Measurements from ENCODE around the gene RND2. TPM values are rescaled to one million over a fixed set of nuclear protein-coding genes. Genes with fewer than 3 reads are reported as not detected.

The RND2 gene
- total and polyA plus RNA-seq, 2 of the 13 experiments (the other 11 are each of a cell fraction or from before 2014, with no cell fraction given), result 0.05 to 0.11 TPM

DNA sequence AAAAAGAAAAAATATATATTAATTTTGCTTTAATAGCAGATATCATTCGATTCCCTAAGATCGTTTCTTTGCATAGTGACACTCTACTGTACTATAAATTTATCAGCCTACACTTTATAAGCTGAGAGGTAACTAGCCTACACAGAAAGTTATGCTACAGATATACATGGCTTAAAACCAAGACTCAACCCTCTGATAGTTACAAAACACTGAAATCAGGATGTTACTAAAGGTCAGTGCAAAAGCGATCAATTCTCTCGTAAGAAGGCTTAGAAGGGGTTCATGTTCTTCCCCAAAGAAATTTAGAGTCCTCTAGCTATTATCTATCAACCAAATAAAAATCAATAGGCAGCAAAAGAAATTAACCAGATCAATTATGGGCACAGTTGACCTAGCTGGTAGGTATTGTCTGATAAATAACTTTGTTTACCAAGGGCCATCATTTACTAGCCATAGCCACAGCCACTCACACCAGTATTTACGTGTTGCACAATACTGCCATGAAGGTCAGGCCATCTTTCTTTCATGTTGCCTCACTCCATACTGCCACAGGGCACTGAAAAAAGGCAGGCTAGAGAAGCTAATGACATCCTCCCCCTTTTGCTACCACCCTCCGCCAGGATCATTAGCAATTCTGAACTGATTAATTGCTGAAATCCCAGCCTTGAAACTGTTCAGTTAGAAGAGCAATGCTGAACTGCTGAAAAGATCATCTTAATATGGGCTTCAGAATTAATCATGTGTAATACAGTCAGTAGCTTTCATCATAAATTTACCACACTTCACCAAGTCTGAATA, 43.7 kb downstream of the RND2 start (continued):
- TF ChIP-seq ZNF251 (CRISPR knock-in tag; IDR thresholded peaks at IDR 0.05), result no peak
- peak; percentile 95 for TF ChIP-seq ZNF614 (CRISPR knock-in tag; IDR thresholded peaks at IDR 0.05; ENCODE audit: borderline replicate concordance)
- no peak for TF ChIP-seq ZNF709 (CRISPR knock-in tag; IDR thresholded peaks at IDR 0.05)
- TF ChIP-seq NONO (IDR thresholded peaks at IDR 0.05), result no peak
- TF ChIP-seq NONO (CRISPR knock-in tag; conservative IDR thresholded peaks at IDR 0.05), result peak; percentile 93
- peak; percentile 35; the same call in 1 of the 2 replicates for TF ChIP-seq ZNF629 (CRISPR knock-in tag; conservative IDR thresholded peaks at IDR 0.05)
- no peak for TF ChIP-seq FOSL1 (CRISPR knock-in tag; IDR thresholded peaks at IDR 0.05; ENCODE audit: borderline replicate concordance)
- no peak for TF ChIP-seq SMARCE1 (IDR thresholded peaks at IDR 0.05; ENCODE audit: borderline replicate concordance)
- no peak for TF ChIP-seq DDIT3 (CRISPR knock-in tag; IDR thresholded peaks at IDR 0.05)
- no peak for TF ChIP-seq RBM22 (optimal IDR thresholded peaks at IDR 0.05; ENCODE audit: low read length)
- TF ChIP-seq, protein P1, sequence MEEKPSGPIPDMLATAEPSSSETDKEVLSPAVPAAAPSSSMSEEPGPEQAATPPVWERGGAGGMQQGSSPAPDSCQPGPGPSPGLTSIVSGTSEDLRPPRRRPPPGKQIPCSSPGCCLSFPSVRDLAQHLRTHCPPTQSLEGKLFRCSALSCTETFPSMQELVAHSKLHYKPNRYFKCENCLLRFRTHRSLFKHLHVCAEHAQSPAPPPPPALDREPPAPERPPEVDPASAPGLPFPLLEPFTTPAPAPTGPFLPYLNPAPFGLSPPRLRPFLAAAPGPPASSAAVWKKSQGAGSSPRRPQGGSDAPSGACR (CRISPR knock-in tag; IDR thresholded peaks at IDR 0.05), result peak; percentile 95
- no peak for TF ChIP-seq CBX2 (IDR thresholded peaks at IDR 0.05; ENCODE audit: low read depth, low read length)
- TF ChIP-seq CBX2 (CRISPR knock-in tag; IDR thresholded peaks at IDR 0.05; ENCODE audit: low read depth), result no peak
- TF ChIP-seq ZSCAN9 (CRISPR knock-in tag; IDR thresholded peaks at IDR 0.05; ENCODE audit: borderline replicate concordance), result peak; percentile 87
- TF ChIP-seq ZNF883 (CRISPR knock-in tag; IDR thresholded peaks at IDR 0.05; ENCODE audit: not compliant biosample characterization), result no peak
- 0 out of 2 replicates have a peak, but pooled peaks have one; percentile 59 for TF ChIP-seq SATB2 (CRISPR knock-in tag; IDR thresholded peaks at IDR 0.05)
- TF ChIP-seq, protein P2, sequence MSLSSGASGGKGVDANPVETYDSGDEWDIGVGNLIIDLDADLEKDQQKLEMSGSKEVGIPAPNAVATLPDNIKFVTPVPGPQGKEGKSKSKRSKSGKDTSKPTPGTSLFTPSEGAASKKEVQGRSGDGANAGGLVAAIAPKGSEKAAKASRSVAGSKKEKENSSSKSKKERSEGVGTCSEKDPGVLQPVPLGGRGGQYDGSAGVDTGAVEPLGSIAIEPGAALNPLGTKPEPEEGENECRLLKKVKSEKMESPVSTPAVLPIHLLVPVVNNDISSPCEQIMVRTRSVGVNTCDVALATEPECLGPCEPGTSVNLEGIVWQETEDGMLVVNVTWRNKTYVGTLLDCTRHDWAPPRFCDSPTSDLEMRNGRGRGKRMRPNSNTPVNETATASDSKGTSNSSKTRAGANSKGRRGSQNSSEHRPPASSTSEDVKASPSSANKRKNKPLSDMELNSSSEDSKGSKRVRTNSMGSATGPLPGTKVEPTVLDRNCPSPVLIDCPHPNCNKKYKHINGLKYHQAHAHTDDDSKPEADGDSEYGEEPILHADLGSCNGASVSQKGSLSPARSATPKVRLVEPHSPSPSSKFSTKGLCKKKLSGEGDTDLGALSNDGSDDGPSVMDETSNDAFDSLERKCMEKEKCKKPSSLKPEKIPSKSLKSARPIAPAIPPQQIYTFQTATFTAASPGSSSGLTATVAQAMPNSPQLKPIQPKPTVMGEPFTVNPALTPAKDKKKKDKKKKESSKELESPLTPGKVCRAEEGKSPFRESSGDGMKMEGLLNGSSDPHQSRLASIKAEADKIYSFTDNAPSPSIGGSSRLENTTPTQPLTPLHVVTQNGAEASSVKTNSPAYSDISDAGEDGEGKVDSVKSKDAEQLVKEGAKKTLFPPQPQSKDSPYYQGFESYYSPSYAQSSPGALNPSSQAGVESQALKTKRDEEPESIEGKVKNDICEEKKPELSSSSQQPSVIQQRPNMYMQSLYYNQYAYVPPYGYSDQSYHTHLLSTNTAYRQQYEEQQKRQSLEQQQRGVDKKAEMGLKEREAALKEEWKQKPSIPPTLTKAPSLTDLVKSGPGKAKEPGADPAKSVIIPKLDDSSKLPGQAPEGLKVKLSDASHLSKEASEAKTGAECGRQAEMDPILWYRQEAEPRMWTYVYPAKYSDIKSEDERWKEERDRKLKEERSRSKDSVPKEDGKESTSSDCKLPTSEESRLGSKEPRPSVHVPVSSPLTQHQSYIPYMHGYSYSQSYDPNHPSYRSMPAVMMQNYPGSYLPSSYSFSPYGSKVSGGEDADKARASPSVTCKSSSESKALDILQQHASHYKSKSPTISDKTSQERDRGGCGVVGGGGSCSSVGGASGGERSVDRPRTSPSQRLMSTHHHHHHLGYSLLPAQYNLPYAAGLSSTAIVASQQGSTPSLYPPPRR (CRISPR knock-in tag; IDR thresholded peaks at IDR 0.05; ENCODE audit: borderline replicate concordance), result peak; percentile 93
- TF ChIP-seq ZNF547 (CRISPR knock-in tag; IDR thresholded peaks at IDR 0.05), result no peak
- TF ChIP-seq ZNF660 (CRISPR knock-in tag; IDR thresholded peaks at IDR 0.05; ENCODE audit: borderline replicate concordance, low read depth), result no peak
- TF ChIP-seq ZNF549 (CRISPR knock-in tag; IDR thresholded peaks at IDR 0.05), result no peak
- TF ChIP-seq, protein P3, sequence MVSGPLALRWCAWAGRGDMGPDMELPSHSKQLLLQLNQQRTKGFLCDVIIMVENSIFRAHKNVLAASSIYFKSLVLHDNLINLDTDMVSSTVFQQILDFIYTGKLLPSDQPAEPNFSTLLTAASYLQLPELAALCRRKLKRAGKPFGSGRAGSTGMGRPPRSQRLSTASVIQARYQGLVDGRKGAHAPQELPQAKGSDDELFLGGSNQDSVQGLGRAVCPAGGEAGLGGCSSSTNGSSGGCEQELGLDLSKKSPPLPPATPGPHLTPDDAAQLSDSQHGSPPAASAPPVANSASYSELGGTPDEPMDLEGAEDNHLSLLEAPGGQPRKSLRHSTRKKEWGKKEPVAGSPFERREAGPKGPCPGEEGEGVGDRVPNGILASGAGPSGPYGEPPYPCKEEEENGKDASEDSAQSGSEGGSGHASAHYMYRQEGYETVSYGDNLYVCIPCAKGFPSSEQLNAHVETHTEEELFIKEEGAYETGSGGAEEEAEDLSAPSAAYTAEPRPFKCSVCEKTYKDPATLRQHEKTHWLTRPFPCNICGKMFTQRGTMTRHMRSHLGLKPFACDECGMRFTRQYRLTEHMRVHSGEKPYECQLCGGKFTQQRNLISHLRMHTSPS (CRISPR knock-in tag; IDR thresholded peaks at IDR 0.05; ENCODE audit: low read depth), result peak; percentile 86; the same call in 1 of the 2 replicates
- TF ChIP-seq ZNF350 (CRISPR knock-in tag; IDR thresholded peaks at IDR 0.05; ENCODE audit: borderline replicate concordance, low read depth), result 0 out of 2 replicates have a peak, but pooled peaks have one; percentile 51
- TF ChIP-seq ZNF256 (CRISPR knock-in tag; conservative IDR thresholded peaks at IDR 0.05), result no peak

All from HepG2 (cell line).